Activated B cell treated with CpG ODN at 0.5 μM for 24 hours (primary cell): Measurements from ENCODE around the gene HADHA. TPM values are rescaled to one million over a fixed set of nuclear protein-coding genes. Genes with fewer than 3 reads are reported as not detected.

ENCODE experiments used
- ATAC-seq: fragments of 200-7000 bp; cut with Tn5 transposase; one replicate; pipeline ENCODE4 v1.10.0; 2021; ENCODE audit warnings: low read depth, mild to moderate bottlenecking, moderate library complexity
- CTCF ChIA-PET: fragments of 350-600 bp; sonication (Branson Sonifier 250); formaldehyde crosslinking; loops from one replicate; lab custom pipeline; 2021; ENCODE audit warnings: antibody characterized with exemption; lab: Charles Lee
- POLR2A ChIA-PET: fragments of 350-600 bp; sonication (Branson Sonifier 250); formaldehyde crosslinking; loops from one replicate; lab custom pipeline; 2021; ENCODE audit warnings: antibody characterized with exemption; lab: Charles Lee
- DNase-seq: peaks from one replicate; pipeline ENCODE4 v3.0.0; 2022
- H3K27ac Mint-ChIP-seq: one replicate; pipeline ENCODE4 v1.8.0; 2020; ENCODE audit warnings: mixed read lengths
- H3K27me3 Mint-ChIP-seq: one replicate; pipeline ENCODE4 v1.8.0; 2021; ENCODE audit warnings: mixed read lengths
- H3K36me3 Mint-ChIP-seq: one replicate; pipeline ENCODE4 v1.8.0; 2021; ENCODE audit warnings: low read depth, mixed read lengths
- H3K4me1 Mint-ChIP-seq: one replicate; pipeline ENCODE4 v1.8.0; 2021; ENCODE audit warnings: mixed read lengths
- H3K4me3 Mint-ChIP-seq: one replicate; pipeline ENCODE4 v1.8.0; 2020; ENCODE audit warnings: mild to moderate bottlenecking, mixed read lengths
- H3K9me3 Mint-ChIP-seq: one replicate; pipeline ENCODE4 v1.8.0; 2020; ENCODE audit warnings: mixed read lengths
- intact Hi-C: fragments of 100-400 bp; cut with micrococcal nuclease; formaldehyde crosslinking; loops from one replicate; pipeline ENCODE4 v1.15.1; 2024
- total RNA-seq: library from RNA; stranded (reverse); gene quantifications from 2 replicates; pipeline ENCODE4 v1.2.3, GENCODE V29; 2022
- TF ChIP-seq, protein P1 (sequence below): fragments of 200-600 bp; IDR thresholded peaks from one replicate; pipeline ENCODE4 v1.8.0; 2022; ENCODE audit warnings: antibody characterized with exemption, mild to moderate bottlenecking

The HADHA gene
- total RNA-seq, 1 donor from 2014 or later = 127 TPM

GRCh38 chr2:26162963-26163362 is 81.5 kb downstream of the HADHA start:
- no peak overlapping the region for H3K27ac Mint-ChIP-seq
- H3K9me3 Mint-ChIP-seq = no peaks in the 10 kb centered on the region

DNA sequence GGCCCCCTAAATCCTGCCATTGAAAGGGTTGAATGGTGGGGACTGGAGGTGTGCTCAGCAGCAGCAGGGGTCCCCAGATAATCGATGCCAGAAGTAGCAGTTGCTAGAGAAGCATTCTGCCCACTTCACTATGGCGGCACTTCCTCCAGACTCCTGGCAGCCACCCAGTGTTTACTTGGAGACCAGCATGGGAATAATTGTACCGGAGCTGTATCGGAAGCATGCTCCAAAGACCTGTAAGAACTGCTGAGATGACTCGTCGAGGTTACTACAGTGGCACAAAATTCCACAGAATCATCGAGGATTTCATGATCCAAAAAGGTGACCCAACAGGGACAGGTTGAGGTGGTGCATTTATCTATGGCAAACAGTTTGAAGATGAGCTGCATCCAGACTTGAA is 82.5 kb downstream of the HADHA start:
- H3K4me1 Mint-ChIP-seq = no peaks in the 10 kb centered on the region
- H3K36me3 Mint-ChIP-seq = no peaks in the 10 kb centered on the region
- CTCF ChIA-PET = no interaction called here
- H3K9me3 Mint-ChIP-seq = peaks cover 2% of the 10 kb centered on the region
- ATAC-seq = no peak
- H3K27me3 Mint-ChIP-seq = peaks cover 2% of the 10 kb centered on the region
- no peak overlapping the region for H3K27ac Mint-ChIP-seq
- TF ChIP-seq, protein P1, sequence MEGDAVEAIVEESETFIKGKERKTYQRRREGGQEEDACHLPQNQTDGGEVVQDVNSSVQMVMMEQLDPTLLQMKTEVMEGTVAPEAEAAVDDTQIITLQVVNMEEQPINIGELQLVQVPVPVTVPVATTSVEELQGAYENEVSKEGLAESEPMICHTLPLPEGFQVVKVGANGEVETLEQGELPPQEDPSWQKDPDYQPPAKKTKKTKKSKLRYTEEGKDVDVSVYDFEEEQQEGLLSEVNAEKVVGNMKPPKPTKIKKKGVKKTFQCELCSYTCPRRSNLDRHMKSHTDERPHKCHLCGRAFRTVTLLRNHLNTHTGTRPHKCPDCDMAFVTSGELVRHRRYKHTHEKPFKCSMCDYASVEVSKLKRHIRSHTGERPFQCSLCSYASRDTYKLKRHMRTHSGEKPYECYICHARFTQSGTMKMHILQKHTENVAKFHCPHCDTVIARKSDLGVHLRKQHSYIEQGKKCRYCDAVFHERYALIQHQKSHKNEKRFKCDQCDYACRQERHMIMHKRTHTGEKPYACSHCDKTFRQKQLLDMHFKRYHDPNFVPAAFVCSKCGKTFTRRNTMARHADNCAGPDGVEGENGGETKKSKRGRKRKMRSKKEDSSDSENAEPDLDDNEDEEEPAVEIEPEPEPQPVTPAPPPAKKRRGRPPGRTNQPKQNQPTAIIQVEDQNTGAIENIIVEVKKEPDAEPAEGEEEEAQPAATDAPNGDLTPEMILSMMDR = no peak
- intact Hi-C loops = no loop called here
- no peak for DNase-seq
- POLR2A ChIA-PET = no interaction called here
- H3K4me3 Mint-ChIP-seq = no peak overlapping the region

More at GRCh38 chr2:26162963-26163362, 81.5 kb downstream of the HADHA start:
- H3K27me3 Mint-ChIP-seq = peaks cover 2% of the 10 kb centered on the region
- ChIA-PET POLR2A (no interaction called here), CTCF (no interaction called here)
- intact Hi-C loops = no loop called here
- no peaks in the 10 kb centered on the region for H3K36me3 Mint-ChIP-seq
- DNase-seq = no peak
- H3K4me3 Mint-ChIP-seq = no peak overlapping the region
- no peaks in the 10 kb centered on the region for H3K4me1 Mint-ChIP-seq
- TF ChIP-seq, protein P1 = no peak
- no peak for ATAC-seq

DNA sequence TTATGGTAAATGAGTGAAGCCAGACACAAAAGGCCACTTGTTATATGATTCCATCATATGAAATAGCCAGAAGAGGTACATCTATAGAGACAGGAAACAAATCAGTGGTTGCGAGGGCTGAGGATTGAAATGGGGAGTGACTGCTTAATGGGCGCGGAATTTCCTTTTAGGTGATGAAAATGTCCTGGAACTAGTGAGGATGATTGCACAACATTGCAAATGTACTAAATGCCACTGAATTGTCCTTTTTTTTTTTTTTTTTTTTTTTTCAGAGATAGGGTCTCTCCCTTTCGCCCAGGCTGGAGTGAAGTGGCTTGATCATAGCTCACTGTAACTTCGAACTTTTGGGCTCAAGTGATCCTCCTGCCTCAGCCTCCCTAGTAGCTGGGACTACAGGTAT is 86.9 kb downstream of the HADHA start:
- DNase-seq = no peak
- ChIA-PET POLR2A (no interaction called here), CTCF (no interaction called here)
- H3K27me3 Mint-ChIP-seq = no peaks in the 10 kb centered on the region
- no peaks in the 10 kb centered on the region for H3K4me1 Mint-ChIP-seq
- TF ChIP-seq, protein P1 = no peak
- ATAC-seq = no peak
- intact Hi-C loops = no loop called here
- no peak overlapping the region for H3K27ac Mint-ChIP-seq
- peaks cover 2% of the 10 kb centered on the region for H3K9me3 Mint-ChIP-seq
- no peak overlapping the region for H3K4me3 Mint-ChIP-seq
- no peaks in the 10 kb centered on the region for H3K36me3 Mint-ChIP-seq

GRCh38 chr2:26150243-26150642 is 94.2 kb downstream of the HADHA start:
- ATAC-seq (no peak), DNase-seq (no peak)
- Mint-ChIP-seq H3K4me1 (peaks cover under 1% of the 10 kb centered on the region), H3K4me3 (no peak overlapping the region), H3K36me3 (no peaks in the 10 kb centered on the region), H3K27ac (no peak overlapping the region), H3K9me3 (no peaks in the 10 kb centered on the region), H3K27me3 (peaks cover 14% of the 10 kb centered on the region)
- ChIA-PET POLR2A (no interaction called here), CTCF (no interaction called here)
- intact Hi-C loops = no loop called here
- TF ChIP-seq, protein P1 = no peak

DNA sequence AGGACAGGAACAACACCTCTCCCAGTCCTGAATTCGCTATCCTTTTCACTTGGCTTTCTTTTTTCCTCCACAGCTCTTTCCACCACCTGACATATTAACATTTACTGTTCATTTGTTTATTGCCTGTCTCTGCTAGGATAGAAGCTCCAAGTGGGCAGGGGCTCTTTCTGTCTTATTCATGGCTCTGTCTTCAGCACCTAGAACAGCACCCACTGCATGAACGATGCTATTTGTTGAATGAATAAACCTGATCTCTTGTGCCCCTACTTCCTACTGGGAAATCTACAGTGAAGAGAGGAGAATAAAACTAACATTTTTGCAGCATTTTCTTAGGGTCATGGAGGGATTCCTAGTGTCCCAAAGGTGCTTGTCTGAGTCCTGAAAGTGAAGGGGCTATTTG is 95.9 kb downstream of the HADHA start:
- no peak for ATAC-seq

More for the DNA sequence above, 95.9 kb downstream of the HADHA start:
- TF ChIP-seq, protein P1 = no peak
- H3K9me3 Mint-ChIP-seq = no peaks in the 10 kb centered on the region
- no peak overlapping the region for H3K27ac Mint-ChIP-seq
- DNase-seq = no peak
- ChIA-PET POLR2A (no interaction called here), CTCF (interaction anchor here (0.9 to 1.4 kb wide), 2 partner anchors 157 to 200 kb away, joined by 3 read pairs; no protein-coding TSS in a partner anchor)
- peaks cover 14% of the 10 kb centered on the region for H3K27me3 Mint-ChIP-seq
- H3K4me1 Mint-ChIP-seq = peaks cover 4% of the 10 kb centered on the region
- intact Hi-C loops = no loop called here
- no peak overlapping the region for H3K4me3 Mint-ChIP-seq
- H3K36me3 Mint-ChIP-seq = no peaks in the 10 kb centered on the region
